Caco-2 (cell line): Measurements from ENCODE around the gene SDK2. TPM values are rescaled to one million over a fixed set of nuclear protein-coding genes. Genes with fewer than 3 reads are reported as not detected.

ENCODE experiments used
- BruUV-seq: library from RNA; stranded (reverse); fragments of 400-500 nt; replicated peaks from 2 replicates; lab custom pipeline; 2021; lab: Mats Ljungman, UMichigan
- CTCF ChIA-PET: fragments of 300-600 bp; sonication (Branson Sonifier 250); formaldehyde crosslinking; loops from one replicate; lab custom pipeline; 2022; ENCODE audit warnings: antibody characterized with exemption; lab: Charles Lee
- POLR2A ChIA-PET: fragments of 300-600 bp; sonication (Branson Sonifier 250); formaldehyde crosslinking; loops from one replicate; lab custom pipeline; 2022; ENCODE audit warnings: antibody characterized with exemption; lab: Charles Lee
- DNase-seq, 2 experiments: peaks; one replicate each; pipeline versions ENCODE4 v3.0.0 to v3.0.0-alpha.2; 2020 to 2022
- H3K27me3 ChIP-seq: replicated peaks from 2 replicates; pipeline ENCODE4 v1.6.0; 2011; ENCODE audit warnings: low read length; ENCODE audit not compliant: control insufficient read depth, insufficient read depth
- H3K36me3 ChIP-seq: 2 replicates; pipeline ENCODE4 v1.5.1; 2011; ENCODE audit warnings: low read length; ENCODE audit not compliant: control insufficient read depth, insufficient read depth
- H3K4me1 ChIP-seq: fragments of 250-450 bp; sonication (Bioruptor Pico); 2 replicates; pipeline ENCODE4 v1.5.1; 2020; ENCODE audit warnings: mild to moderate bottlenecking
- H3K4me3 ChIP-seq: 2 replicates; pipeline ENCODE4 v1.5.1; 2011; ENCODE audit warnings: low read depth, mild to moderate bottlenecking, control low read depth, low read length
- H3K9me3 ChIP-seq: fragments of 250-450 bp; sonication (Bioruptor Pico); 2 replicates; pipeline ENCODE4 v1.5.1; 2020; ENCODE audit warnings: mild to moderate bottlenecking, moderate library complexity
- H3K27ac Mint-ChIP-seq: one replicate; pipeline ENCODE4 v1.8.0; 2022; ENCODE audit warnings: mixed read lengths; ENCODE audit not compliant: unreplicated experiment
- H3K27me3 Mint-ChIP-seq: one replicate; pipeline ENCODE4 v1.8.0; 2022; ENCODE audit warnings: mixed read lengths; ENCODE audit not compliant: insufficient read depth, unreplicated experiment
- H3K36me3 Mint-ChIP-seq: one replicate; pipeline ENCODE4 v1.8.0; 2022; ENCODE audit warnings: mild to moderate bottlenecking, mixed read lengths; ENCODE audit not compliant: insufficient read depth, unreplicated experiment
- H3K4me1 Mint-ChIP-seq: one replicate; pipeline ENCODE4 v1.8.0; 2022; ENCODE audit warnings: low read depth, mixed read lengths; ENCODE audit not compliant: unreplicated experiment
- H3K4me3 Mint-ChIP-seq: one replicate; pipeline ENCODE4 v1.8.0; 2022; ENCODE audit warnings: mild to moderate bottlenecking, moderate library complexity, mixed read lengths; ENCODE audit not compliant: unreplicated experiment
- H3K9me3 Mint-ChIP-seq: one replicate; pipeline ENCODE4 v1.8.0; 2022; ENCODE audit warnings: mixed read lengths; ENCODE audit not compliant: unreplicated experiment
- intact Hi-C: fragments of 100-400 bp; cut with micrococcal nuclease; formaldehyde crosslinking; loops from one replicate; pipeline ENCODE4 v1.10.0; 2022; ENCODE audit not compliant: unreplicated experiment
- total RNA-seq: library from RNA; stranded (reverse); gene quantifications from 2 replicates; pipeline ENCODE4 v1.2.3, GENCODE V29; 2022
- TF ChIP-seq, protein P1 (sequence below), 2 experiments: fragments of 200-600 bp in 1 of 2; IDR thresholded peaks; 1 replicate in 1 of 2; 2 replicates in 1 of 2; pipeline versions ENCODE4 v1.5.1 to v1.8.0; 2011 to 2022; ENCODE audit warnings: antibody characterized with exemption in 1 of 2, control low read depth in 1 of 2, inconsistent platforms in 1 of 2, low read depth in 1 of 2, low read length in 1 of 2, mild to moderate bottlenecking in 1 of 2, moderate library complexity in 1 of 2; ENCODE audit not compliant: insufficient read depth in 1 of 2, severe bottlenecking in 1 of 2, unreplicated experiment in 1 of 2

Gene SDK2
- total RNA-seq, 1 experiment from 2014 or later = 0.09 TPM

- no peaks in the 10 kb centered on the region for H3K4me1 Mint-ChIP-seq
- H3K27me3 Mint-ChIP-seq = peaks cover 19% of the 10 kb centered on the region
- intact Hi-C loops = no loop called here
- no peak overlapping the region for H3K4me3 Mint-ChIP-seq
- ChIA-PET POLR2A (no interaction called here), CTCF (interaction anchor here (1.3 kb wide), 1 partner anchor 130 kb away, joined by 3 read pairs; no protein-coding TSS in a partner anchor)
- no peaks in the 10 kb centered on the region for H3K36me3 Mint-ChIP-seq
- no peak for DNase-seq
- H3K27ac Mint-ChIP-seq = no peak overlapping the region
- H3K36me3 ChIP-seq = no peaks in the 10 kb centered on the region
- no peaks in the 10 kb centered on the region for H3K27me3 ChIP-seq
- no peaks in the 10 kb centered on the region for H3K9me3 ChIP-seq
- TF ChIP-seq, protein P1, sequence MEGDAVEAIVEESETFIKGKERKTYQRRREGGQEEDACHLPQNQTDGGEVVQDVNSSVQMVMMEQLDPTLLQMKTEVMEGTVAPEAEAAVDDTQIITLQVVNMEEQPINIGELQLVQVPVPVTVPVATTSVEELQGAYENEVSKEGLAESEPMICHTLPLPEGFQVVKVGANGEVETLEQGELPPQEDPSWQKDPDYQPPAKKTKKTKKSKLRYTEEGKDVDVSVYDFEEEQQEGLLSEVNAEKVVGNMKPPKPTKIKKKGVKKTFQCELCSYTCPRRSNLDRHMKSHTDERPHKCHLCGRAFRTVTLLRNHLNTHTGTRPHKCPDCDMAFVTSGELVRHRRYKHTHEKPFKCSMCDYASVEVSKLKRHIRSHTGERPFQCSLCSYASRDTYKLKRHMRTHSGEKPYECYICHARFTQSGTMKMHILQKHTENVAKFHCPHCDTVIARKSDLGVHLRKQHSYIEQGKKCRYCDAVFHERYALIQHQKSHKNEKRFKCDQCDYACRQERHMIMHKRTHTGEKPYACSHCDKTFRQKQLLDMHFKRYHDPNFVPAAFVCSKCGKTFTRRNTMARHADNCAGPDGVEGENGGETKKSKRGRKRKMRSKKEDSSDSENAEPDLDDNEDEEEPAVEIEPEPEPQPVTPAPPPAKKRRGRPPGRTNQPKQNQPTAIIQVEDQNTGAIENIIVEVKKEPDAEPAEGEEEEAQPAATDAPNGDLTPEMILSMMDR (IDR thresholded peaks at IDR 0.05; ENCODE audit: insufficient read depth in 1 of 2, low read depth in 1 of 2, low read length in 1 of 2, severe bottlenecking in 1 of 2, unreplicated experiment in 1 of 2) = no peak
- no peak overlapping the region for H3K4me3 ChIP-seq
- H3K4me1 ChIP-seq = no peaks in the 10 kb centered on the region
- no peaks in the 10 kb centered on the region for H3K9me3 Mint-ChIP-seq
- BruUV-seq = no TSS peak
These were observed 35.2 kb downstream of the SDK2 start for GRCh38 chr17:73609060-73609459.

- no peak overlapping the region for H3K4me3 ChIP-seq
These were observed 38.8 kb downstream of the SDK2 start for GRCh38 chr17:73605444-73605843.

GRCh38 chr17:73604476-73604875 is 39.8 kb downstream of the SDK2 start:
- Mint-ChIP-seq H3K27ac (no peak overlapping the region), H3K4me3 (no peak overlapping the region), H3K27me3 (peaks cover 16% of the 10 kb centered on the region), H3K9me3 (no peaks in the 10 kb centered on the region), H3K4me1 (no peaks in the 10 kb centered on the region), H3K36me3 (no peaks in the 10 kb centered on the region)
- H3K36me3 ChIP-seq = no peaks in the 10 kb centered on the region
- BruUV-seq = no TSS peak
- intact Hi-C loops = no loop called here
- ChIA-PET POLR2A (no interaction called here), CTCF (no interaction called here)
- H3K4me1 ChIP-seq = no peaks in the 10 kb centered on the region
- TF ChIP-seq, protein P1 (IDR thresholded peaks at IDR 0.05; ENCODE audit: insufficient read depth in 1 of 2, low read depth in 1 of 2, low read length in 1 of 2, severe bottlenecking in 1 of 2, unreplicated experiment in 1 of 2) = no peak
- no peaks in the 10 kb centered on the region for H3K27me3 ChIP-seq
- no peak for DNase-seq
- H3K9me3 ChIP-seq = no peaks in the 10 kb centered on the region; the same call in 1 of the 2 replicates
- H3K4me3 ChIP-seq = no peak overlapping the region

More at GRCh38 chr17:73605444-73605843, 38.8 kb downstream of the SDK2 start:
- Mint-ChIP-seq H3K9me3 (no peaks in the 10 kb centered on the region), H3K4me1 (no peaks in the 10 kb centered on the region), H3K36me3 (no peaks in the 10 kb centered on the region), H3K27me3 (peaks cover 17% of the 10 kb centered on the region), H3K27ac (no peak overlapping the region), H3K4me3 (no peak overlapping the region)
- POLR2A ChIA-PET = no interaction called here
- intact Hi-C loops = no loop called here
- TF ChIP-seq, protein P1 (IDR thresholded peaks at IDR 0.05; ENCODE audit: insufficient read depth in 1 of 2, low read depth in 1 of 2, low read length in 1 of 2, severe bottlenecking in 1 of 2, unreplicated experiment in 1 of 2) = no peak
- BruUV-seq = no TSS peak
- DNase-seq = no peak
- H3K36me3 ChIP-seq = no peaks in the 10 kb centered on the region
- CTCF ChIA-PET = no interaction called here
- H3K4me1 ChIP-seq = no peaks in the 10 kb centered on the region
- H3K27me3 ChIP-seq = no peaks in the 10 kb centered on the region
- no peaks in the 10 kb centered on the region; the same call in 1 of the 2 replicates for H3K9me3 ChIP-seq
